Activated B cell treated with CpG ODN at 0.5 μM for 24 hours (primary cell): ENCODE measurements around the gene PSMB10. TPM values are rescaled to one million over a fixed set of nuclear protein-coding genes. Genes with fewer than 3 reads are reported as not detected.
"Not testable (repeated sequence)": the region's sequence is repeated elsewhere in the genome, so short reads cannot be mapped to it uniquely, and the experiment has no call there.

Experiments used
- ATAC-seq: fragments of 200-7000 bp; cut with Tn5 transposase; one replicate; pipeline ENCODE4 v1.10.0; 2021; ENCODE audit warnings: low read depth, mild to moderate bottlenecking, moderate library complexity
- CTCF ChIA-PET: fragments of 350-600 bp; sonication (Branson Sonifier 250); formaldehyde crosslinking; loops from one replicate; lab custom pipeline; 2021; ENCODE audit warnings: antibody characterized with exemption; lab: Charles Lee
- POLR2A ChIA-PET: fragments of 350-600 bp; sonication (Branson Sonifier 250); formaldehyde crosslinking; loops from one replicate; lab custom pipeline; 2021; ENCODE audit warnings: antibody characterized with exemption; lab: Charles Lee
- DNase-seq: peaks from one replicate; pipeline ENCODE4 v3.0.0; 2022
- H3K27ac Mint-ChIP-seq: one replicate; pipeline ENCODE4 v1.8.0; 2020; ENCODE audit warnings: mixed read lengths
- H3K27me3 Mint-ChIP-seq: one replicate; pipeline ENCODE4 v1.8.0; 2021; ENCODE audit warnings: mixed read lengths
- H3K36me3 Mint-ChIP-seq: one replicate; pipeline ENCODE4 v1.8.0; 2021; ENCODE audit warnings: low read depth, mixed read lengths
- H3K4me1 Mint-ChIP-seq: one replicate; pipeline ENCODE4 v1.8.0; 2021; ENCODE audit warnings: mixed read lengths
- H3K4me3 Mint-ChIP-seq: one replicate; pipeline ENCODE4 v1.8.0; 2020; ENCODE audit warnings: mild to moderate bottlenecking, mixed read lengths
- H3K9me3 Mint-ChIP-seq: one replicate; pipeline ENCODE4 v1.8.0; 2020; ENCODE audit warnings: mixed read lengths
- intact Hi-C: fragments of 100-400 bp; cut with micrococcal nuclease; formaldehyde crosslinking; loops from one replicate; pipeline ENCODE4 v1.15.1; 2024
- total RNA-seq: library from RNA; stranded (reverse); gene quantifications from 2 replicates; pipeline ENCODE4 v1.2.3, GENCODE V29; 2022
- TF ChIP-seq, protein P1 (sequence below): fragments of 200-600 bp; IDR thresholded peaks from one replicate; pipeline ENCODE4 v1.8.0; 2022; ENCODE audit warnings: antibody characterized with exemption, mild to moderate bottlenecking

PSMB10 gene
- total RNA-seq, 1 donor from 2014 or later: 202 TPM

DNA sequence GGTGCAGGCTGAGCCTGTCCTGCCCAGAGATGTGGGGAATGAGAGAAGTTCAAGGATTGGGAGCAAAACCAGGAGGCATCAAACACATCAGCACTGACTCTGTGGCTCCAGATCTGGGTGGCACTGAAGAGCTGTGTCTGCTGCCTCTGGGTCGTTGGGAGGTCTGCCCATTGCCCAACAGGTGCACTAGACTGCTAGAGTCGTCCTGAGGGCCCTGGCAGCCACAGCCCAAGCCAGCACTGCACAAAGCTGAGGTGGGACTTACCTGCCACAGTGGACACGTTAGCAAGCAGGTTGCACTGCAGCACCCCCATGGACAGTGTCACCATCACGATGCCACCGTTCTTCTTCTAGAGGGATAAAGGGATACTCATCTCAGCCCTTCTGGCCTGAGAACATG lies 40.4 kb upstream of the PSMB10 start:
- ChIA-PET POLR2A (interaction anchor here (0.6 kb wide), 1 partner anchor 59 kb away, joined by 3 read pairs; no protein-coding TSS in a partner anchor), CTCF (no interaction called here)
- no peaks in the 10 kb centered on the region for H3K36me3 Mint-ChIP-seq
- DNase-seq: no peak
- H3K27me3 Mint-ChIP-seq: no peaks in the 10 kb centered on the region
- peaks cover 8% of the 10 kb centered on the region for H3K4me1 Mint-ChIP-seq
- intact Hi-C loops: no loop called here
- no peak for ATAC-seq
- H3K4me3 Mint-ChIP-seq: no peak overlapping the region
- H3K9me3 Mint-ChIP-seq: no peaks in the 10 kb centered on the region
- no peak overlapping the region for H3K27ac Mint-ChIP-seq
- TF ChIP-seq, protein P1, sequence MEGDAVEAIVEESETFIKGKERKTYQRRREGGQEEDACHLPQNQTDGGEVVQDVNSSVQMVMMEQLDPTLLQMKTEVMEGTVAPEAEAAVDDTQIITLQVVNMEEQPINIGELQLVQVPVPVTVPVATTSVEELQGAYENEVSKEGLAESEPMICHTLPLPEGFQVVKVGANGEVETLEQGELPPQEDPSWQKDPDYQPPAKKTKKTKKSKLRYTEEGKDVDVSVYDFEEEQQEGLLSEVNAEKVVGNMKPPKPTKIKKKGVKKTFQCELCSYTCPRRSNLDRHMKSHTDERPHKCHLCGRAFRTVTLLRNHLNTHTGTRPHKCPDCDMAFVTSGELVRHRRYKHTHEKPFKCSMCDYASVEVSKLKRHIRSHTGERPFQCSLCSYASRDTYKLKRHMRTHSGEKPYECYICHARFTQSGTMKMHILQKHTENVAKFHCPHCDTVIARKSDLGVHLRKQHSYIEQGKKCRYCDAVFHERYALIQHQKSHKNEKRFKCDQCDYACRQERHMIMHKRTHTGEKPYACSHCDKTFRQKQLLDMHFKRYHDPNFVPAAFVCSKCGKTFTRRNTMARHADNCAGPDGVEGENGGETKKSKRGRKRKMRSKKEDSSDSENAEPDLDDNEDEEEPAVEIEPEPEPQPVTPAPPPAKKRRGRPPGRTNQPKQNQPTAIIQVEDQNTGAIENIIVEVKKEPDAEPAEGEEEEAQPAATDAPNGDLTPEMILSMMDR: no peak

DNA sequence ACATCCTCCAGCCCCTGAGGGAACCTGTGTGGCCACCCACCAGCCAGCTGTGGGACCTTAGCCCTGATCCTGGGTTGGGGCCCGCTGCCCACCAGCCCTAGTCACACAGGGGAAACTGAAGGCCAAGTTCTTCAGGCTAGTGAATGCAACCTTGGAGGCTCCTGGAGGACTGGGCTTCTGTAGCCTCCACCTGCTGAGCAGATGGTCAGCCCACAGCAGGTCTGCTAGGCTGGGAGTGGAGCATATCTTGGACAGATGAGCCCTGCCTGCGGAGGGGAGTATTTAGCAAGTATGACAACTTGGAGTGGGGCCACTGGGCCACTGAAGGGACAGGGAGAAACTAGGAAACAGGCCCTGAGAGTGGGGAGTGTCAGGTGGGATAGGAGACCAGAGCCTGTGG lies 39.6 kb upstream of the PSMB10 start:
- ATAC-seq: no peak
- Mint-ChIP-seq H3K27ac (no peak overlapping the region), H3K27me3 (no peaks in the 10 kb centered on the region), H3K4me3 (no peak overlapping the region), H3K36me3 (no peaks in the 10 kb centered on the region), H3K4me1 (peaks cover 8% of the 10 kb centered on the region), H3K9me3 (no peaks in the 10 kb centered on the region)
- ChIA-PET CTCF (no interaction called here), POLR2A (no interaction called here)
- intact Hi-C loops: no loop called here
- DNase-seq: no peak
- TF ChIP-seq, protein P1: no peak

DNA sequence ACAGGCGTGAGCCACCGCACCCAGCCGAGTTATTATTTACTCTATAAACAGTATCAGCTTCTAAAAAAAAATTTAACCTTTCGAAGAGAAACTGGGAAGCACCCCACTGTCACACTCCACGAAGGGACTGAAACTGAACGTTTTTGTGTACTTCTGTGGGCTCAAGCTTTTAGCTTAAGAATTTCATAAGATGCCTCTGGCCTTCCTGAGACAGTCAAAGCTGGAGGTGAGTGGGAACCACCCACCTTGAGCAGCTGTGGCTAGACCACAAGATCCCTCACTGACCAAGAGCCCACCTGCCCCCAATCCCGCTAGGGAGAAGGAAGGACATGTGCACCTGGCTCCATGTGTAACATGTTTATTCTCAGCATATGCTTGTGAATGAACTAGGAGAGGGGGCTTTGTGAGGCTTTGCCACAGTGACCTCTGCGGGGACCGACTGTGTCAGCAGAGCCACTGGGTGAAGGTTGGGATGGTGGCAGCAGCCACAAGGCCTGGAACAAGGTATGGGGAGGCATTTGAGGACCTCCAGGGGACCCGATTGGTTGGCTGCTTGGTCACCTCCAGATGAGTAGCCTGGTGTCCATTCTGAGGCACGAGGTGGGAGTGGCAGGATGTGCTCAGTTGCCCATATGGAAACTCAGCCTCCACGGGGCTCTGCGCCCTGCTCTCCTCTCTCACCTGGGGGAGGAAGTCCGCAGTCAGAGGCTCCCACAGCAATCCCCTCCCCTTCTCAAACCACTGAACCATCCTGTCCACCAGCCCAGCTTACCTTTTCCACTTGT lies 38.9 kb upstream of the PSMB10 start:
- no peaks in the 10 kb centered on the region for H3K27me3 Mint-ChIP-seq
- CTCF ChIA-PET: no interaction called here
- no peak overlapping the region for H3K4me3 Mint-ChIP-seq
- H3K36me3 Mint-ChIP-seq: no peaks in the 10 kb centered on the region
- intact Hi-C loops: no loop called here
- DNase-seq (no peak), ATAC-seq (no peak)
- H3K27ac Mint-ChIP-seq: no peak overlapping the region
- peaks cover 8% of the 10 kb centered on the region for H3K4me1 Mint-ChIP-seq
- TF ChIP-seq, protein P1: no peak
- POLR2A ChIA-PET: interaction anchor here (0.9 kb wide), 1 partner anchor 9 kb away, joined by 3 read pairs; no protein-coding TSS in a partner anchor
- no peaks in the 10 kb centered on the region for H3K9me3 Mint-ChIP-seq

DNA sequence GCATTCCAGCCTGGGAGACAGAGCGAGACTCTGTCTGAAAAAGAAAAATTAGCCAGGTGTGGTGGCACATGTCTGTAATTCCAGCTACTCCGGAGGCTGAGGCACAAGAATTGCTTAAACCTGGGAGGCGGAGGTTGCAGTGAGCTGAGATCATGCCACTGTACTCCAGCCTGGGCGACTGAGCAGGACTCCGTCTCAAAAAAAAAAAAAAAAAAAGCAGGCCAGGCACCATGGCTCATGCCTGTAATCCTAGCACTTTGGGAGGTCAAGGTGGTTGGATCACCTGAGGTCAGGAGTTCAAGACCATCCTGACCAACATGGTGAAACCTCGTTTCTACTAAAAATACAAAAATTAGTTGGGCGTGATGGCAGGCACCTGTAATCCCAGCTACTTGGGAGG lies 35.6 kb upstream of the PSMB10 start:
- H3K9me3 Mint-ChIP-seq, H3K27me3 Mint-ChIP-seq, ATAC-seq, H3K36me3 Mint-ChIP-seq, intact Hi-C loops, DNase-seq, H3K27ac Mint-ChIP-seq, H3K4me3 Mint-ChIP-seq: not testable (repeated sequence)
- CTCF ChIA-PET: interaction anchor here (0.9 kb wide), 1 partner anchor 68 kb away, joined by 3 read pairs; no protein-coding TSS in a partner anchor
- peaks cover 21% of the 10 kb centered on the region for H3K4me1 Mint-ChIP-seq
- POLR2A ChIA-PET: interaction anchor here (0.6 to 1.6 kb wide), 3 partner anchors 13 to 16 kb away, joined by 3 to 5 read pairs (median 5); no protein-coding TSS in a partner anchor

DNA sequence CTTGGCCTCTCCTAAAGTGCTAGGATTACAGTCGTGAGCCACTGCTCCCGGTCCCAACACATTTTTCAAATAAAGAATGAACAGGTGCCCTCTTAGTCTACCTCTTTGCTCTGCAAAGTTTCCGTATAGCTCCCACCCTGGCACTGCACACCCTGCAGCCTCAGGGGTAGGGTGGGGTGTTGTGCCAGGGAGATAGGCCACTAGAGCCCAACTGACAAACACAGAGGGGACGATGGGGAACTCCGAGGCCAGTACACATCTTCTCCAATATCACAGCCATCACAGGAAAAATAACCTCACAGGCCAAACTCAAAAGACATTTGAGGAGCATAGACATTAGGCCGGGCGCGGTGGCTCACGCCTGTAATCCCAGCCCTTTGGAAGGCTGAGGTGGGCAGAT lies 34.5 kb upstream of the PSMB10 start:
- H3K9me3 Mint-ChIP-seq: no peaks in the 10 kb centered on the region
- peaks cover 27% of the 10 kb centered on the region for H3K4me1 Mint-ChIP-seq
- ATAC-seq: no peak
- no peaks in the 10 kb centered on the region for H3K27me3 Mint-ChIP-seq
- CTCF ChIA-PET: no interaction called here
- peaks cover 3% of the 10 kb centered on the region for H3K36me3 Mint-ChIP-seq
- TF ChIP-seq, protein P1: no peak
- POLR2A ChIA-PET: interaction anchor here (1.6 kb wide), 1 partner anchor 14 kb away, joined by 5 read pairs; no protein-coding TSS in a partner anchor
- no peak overlapping the region for H3K4me3 Mint-ChIP-seq
- no peak for DNase-seq
- intact Hi-C loops: no loop called here
- H3K27ac Mint-ChIP-seq: no peak overlapping the region
